H9 (cell line): Measurements from ENCODE around the gene EMC9. TPM values are rescaled to one million over a fixed set of nuclear protein-coding genes. Genes with fewer than 3 reads are reported as not detected.

Source experiments
- DNase-seq: peaks from one replicate; pipeline ENCODE4 v3.0.0-alpha.2; 2017
- H2AFZ ChIP-seq: one replicate; pipeline ENCODE4 v1.6.1; 2013; ENCODE audit warnings: mild to moderate bottlenecking, low read length, control low read depth, moderate library complexity
- H2AK5ac ChIP-seq: 2 replicates; pipeline ENCODE4 v1.6.1; 2013; ENCODE audit warnings: low read length, control low read depth, mixed read lengths; ENCODE audit not compliant: insufficient read length
- H2BK120ac ChIP-seq: one replicate; pipeline ENCODE4 v1.6.1; 2013; ENCODE audit warnings: low read depth, mild to moderate bottlenecking, low read length, control low read depth, inconsistent platforms; ENCODE audit not compliant: poor library complexity, severe bottlenecking
- H2BK12ac ChIP-seq: 2 replicates; pipeline ENCODE4 v1.6.1; 2013; ENCODE audit warnings: low read length, control low read depth, mixed read lengths, low read depth; ENCODE audit not compliant: insufficient read length
- H2BK15ac ChIP-seq: 2 replicates; pipeline ENCODE4 v1.6.1; 2013; ENCODE audit warnings: low read depth, low read length, control low read depth
- H2BK20ac ChIP-seq: one replicate; pipeline ENCODE4 v1.6.1; 2013; ENCODE audit warnings: low read depth, mild to moderate bottlenecking, low read length, control low read depth, inconsistent platforms; ENCODE audit not compliant: poor library complexity, severe bottlenecking
- H2BK5ac ChIP-seq: 2 replicates; pipeline ENCODE4 v1.6.1; 2013; ENCODE audit warnings: low read length, control low read depth, mixed read lengths; ENCODE audit not compliant: insufficient read length
- H3K14ac ChIP-seq: 2 replicates; pipeline ENCODE4 v1.6.1; 2013; ENCODE audit warnings: low read length, control low read depth; ENCODE audit not compliant: insufficient read depth
- H3K18ac ChIP-seq: 2 replicates; pipeline ENCODE4 v1.6.1; 2013; ENCODE audit warnings: low read depth, mild to moderate bottlenecking, mixed read lengths, low read length, control low read depth; ENCODE audit not compliant: insufficient read length
- H3K23ac ChIP-seq: 2 replicates; pipeline ENCODE4 v1.6.1; 2013; ENCODE audit warnings: low read length, control low read depth, mixed read lengths, low read depth; ENCODE audit not compliant: insufficient read length
- H3K23me2 ChIP-seq: 2 replicates; pipeline ENCODE4 v1.6.1; 2013; ENCODE audit warnings: low read depth, mild to moderate bottlenecking, mixed read lengths, low read length, control low read depth; ENCODE audit not compliant: insufficient read length, poor library complexity, severe bottlenecking
- H3K27ac ChIP-seq: 2 replicates; pipeline ENCODE4 v1.5.1; 2013; ENCODE audit warnings: low read length, control low read depth, mixed read lengths, low read depth; ENCODE audit not compliant: insufficient read length
- H3K27me3 ChIP-seq: 2 replicates; pipeline ENCODE4 v1.6.1; 2013; ENCODE audit warnings: low read length, control low read depth, inconsistent platforms; ENCODE audit not compliant: insufficient read depth
- H3K4ac ChIP-seq: 2 replicates; pipeline ENCODE4 v1.6.1; 2013; ENCODE audit warnings: low read depth, mild to moderate bottlenecking, control low read depth, inconsistent platforms, low read length, moderate library complexity
- H3K4me1 ChIP-seq: 2 replicates; pipeline ENCODE4 v1.6.1; 2013; ENCODE audit warnings: low read length, control low read depth, inconsistent platforms; ENCODE audit not compliant: insufficient read depth
- H3K4me2 ChIP-seq: 2 replicates; pipeline ENCODE4 v1.6.1; 2013; ENCODE audit warnings: low read length, control low read depth, mixed read lengths; ENCODE audit not compliant: insufficient read length, insufficient read depth
- H3K56ac ChIP-seq: 2 replicates; pipeline ENCODE4 v1.6.1; 2013; ENCODE audit warnings: low read depth, mild to moderate bottlenecking, mixed read lengths, low read length, control low read depth; ENCODE audit not compliant: insufficient read length
- H3K79me1 ChIP-seq: 2 replicates; pipeline ENCODE4 v1.6.1; 2013; ENCODE audit warnings: low read depth, mild to moderate bottlenecking, moderate library complexity, low read length, control low read depth, inconsistent platforms; ENCODE audit not compliant: insufficient read depth, poor library complexity, severe bottlenecking
- H3K79me2 ChIP-seq: 2 replicates; pipeline ENCODE4 v1.6.1; 2013; ENCODE audit warnings: low read length, control low read depth, inconsistent platforms; ENCODE audit not compliant: insufficient read depth
- H3K9ac ChIP-seq: 2 replicates; pipeline ENCODE4 v1.6.1; 2013; ENCODE audit warnings: low read length, control low read depth, mixed read lengths; ENCODE audit not compliant: insufficient read length; ENCODE audit errors: extremely low read depth
- H3K9me3 ChIP-seq: one replicate; pipeline ENCODE4 v1.6.1; 2013; ENCODE audit warnings: low read depth, low read length, inconsistent platforms; ENCODE audit not compliant: control insufficient read depth
- H3T11ph ChIP-seq: one replicate; pipeline ENCODE4 v1.6.1; 2013; ENCODE audit warnings: mild to moderate bottlenecking, low read length, control low read depth, inconsistent platforms
- H4K20me1 ChIP-seq: one replicate; pipeline ENCODE4 v1.6.1; 2013; ENCODE audit not compliant: control insufficient read depth, insufficient read length, insufficient read depth
- H4K5ac ChIP-seq: 2 replicates; pipeline ENCODE4 v1.6.1; 2013; ENCODE audit warnings: low read depth, mild to moderate bottlenecking, mixed read lengths, low read length, control low read depth; ENCODE audit not compliant: insufficient read length
- H4K8ac ChIP-seq: replicated peaks from 2 replicates; pipeline ENCODE4 v1.6.1; 2013; ENCODE audit warnings: low read length, control low read depth, mixed read lengths, low read depth; ENCODE audit not compliant: insufficient read length
- H4K91ac ChIP-seq: 2 replicates; pipeline ENCODE4 v1.6.1; 2013; ENCODE audit warnings: low read depth, mild to moderate bottlenecking, moderate library complexity, mixed read lengths, low read length, control low read depth; ENCODE audit not compliant: insufficient read length
- H3K27ac Mint-ChIP-seq, 3 experiments: 2 replicates in 2 of 3; 3 replicates in 1 of 3; pipeline ENCODE4 v1.8.0; 2020 to 2021; ENCODE audit warnings: mixed read lengths in 3 of 3, mild to moderate bottlenecking in 1 of 3, moderate library complexity in 1 of 3
- H3K27me3 Mint-ChIP-seq: 2 replicates; pipeline ENCODE4 v1.8.0; 2021; ENCODE audit warnings: low read depth, mild to moderate bottlenecking, moderate library complexity, mixed read lengths
- H3K36me3 Mint-ChIP-seq, 3 experiments: 2 replicates in 2 of 3; 3 replicates in 1 of 3; pipeline ENCODE4 v1.8.0; 2020 to 2021; ENCODE audit warnings: low read depth in 3 of 3, mixed read lengths in 3 of 3; ENCODE audit not compliant: insufficient read depth in 1 of 3
- H3K4me1 Mint-ChIP-seq, 2 experiments: 2 replicates each; pipeline ENCODE4 v1.8.0; 2020; ENCODE audit warnings: mixed read lengths in 2 of 2
- H3K4me3 Mint-ChIP-seq, 2 experiments: 2 replicates in 1 of 2; 3 replicates in 1 of 2; pipeline ENCODE4 v1.8.0; 2020 to 2021; ENCODE audit warnings: mild to moderate bottlenecking in 2 of 2, mixed read lengths in 2 of 2, moderate library complexity in 1 of 2
- H3K9me3 Mint-ChIP-seq, 2 experiments: 2 replicates in 1 of 2; 3 replicates in 1 of 2; pipeline ENCODE4 v1.8.0; 2020; ENCODE audit warnings: mild to moderate bottlenecking in 2 of 2, mixed read lengths in 2 of 2, moderate library complexity in 1 of 2
- WGBS: extraction: QIAGEN DNeasy Blood & Tissue Kit; methylation state at CpG from one replicate; pipeline ENCODE4 v1.1.7; 2013; ENCODE audit warnings: missing lambda C conversion rate, low lambda C conversion rate, mixed read lengths; ENCODE audit not compliant: insufficient read length; ENCODE audit errors: extremely low coverage; 5-methylcytosine and 5-hydroxymethylcytosine counted together
- total RNA-seq: library from RNA; stranded (reverse); gene quantifications from 2 replicates; pipeline ENCODE4 v1.2.1, GENCODE V29; 2021
- TF ChIP-seq, protein P1 (sequence below): fragments of 200-600 bp; sonication (generic); conservative IDR thresholded peaks from 3 replicates; pipeline ENCODE4 v1.8.0; 2021; ENCODE audit warnings: antibody characterized with exemption, mild to moderate bottlenecking

EMC9 gene
- total RNA-seq, 1 experiment from 2014 or later: 52.9 TPM

DNA sequence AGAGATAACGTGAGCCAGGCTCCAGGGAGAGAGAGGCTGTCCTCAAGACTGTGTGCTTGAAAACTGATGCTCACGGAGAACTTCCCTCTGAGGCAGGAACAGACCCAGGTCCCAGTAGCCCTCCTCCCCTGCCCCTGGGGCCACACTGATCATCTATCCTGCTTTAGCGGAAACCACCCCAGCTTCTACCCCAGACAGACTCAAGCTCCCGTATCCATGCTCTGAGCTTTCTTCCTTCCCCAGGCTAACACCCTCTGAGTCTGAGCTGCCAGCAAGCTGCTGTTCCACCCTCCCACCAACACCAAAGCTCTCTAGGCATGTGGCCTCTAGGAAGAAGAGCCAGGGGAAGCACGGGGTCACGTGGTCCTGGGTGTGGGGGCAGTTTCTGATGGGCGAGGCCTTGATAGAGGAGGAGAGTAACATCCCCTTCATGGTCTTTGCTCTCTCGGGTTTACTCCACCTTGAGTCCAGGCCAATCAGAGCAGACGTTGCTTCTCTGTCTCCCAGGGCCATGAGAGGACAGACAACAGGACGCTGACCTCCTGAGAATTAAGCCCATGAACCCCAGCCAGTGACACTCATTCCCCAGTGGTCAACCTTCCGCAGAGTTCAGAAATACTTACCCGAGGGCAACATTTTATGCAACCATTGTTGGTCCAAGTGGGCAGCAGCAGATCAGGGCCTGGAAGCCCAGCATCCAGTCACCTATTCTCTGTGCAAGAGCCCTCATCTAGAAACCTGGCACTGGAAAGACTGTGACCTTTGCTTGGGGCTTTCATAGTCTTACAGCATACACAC lies 45.9 kb downstream of the EMC9 start:
- Histone ChIP-seq H3K23me2 (peaks cover 6% of the 10 kb centered on the region), H2BK12ac (no peak overlapping the region), H3K4me1 (no peaks in the 10 kb centered on the region; the same call in 1 of the 2 replicates), H4K8ac (no peak overlapping the region), H2BK5ac (no peak overlapping the region), H2BK20ac (no peak overlapping the region), H3K4me2 (peak overlapping the region; percentile 85), H2BK120ac (no peak overlapping the region), H3K27ac (no peak overlapping the region), H3K27me3 (no peaks in the 10 kb centered on the region), H3K18ac (peak overlapping the region; percentile 3), H3K79me2 (no peaks in the 10 kb centered on the region; the same call in 1 of the 2 replicates), H3T11ph (no peak overlapping the region), H3K9ac (peak overlapping the region; percentile 89), H2AK5ac (no peak overlapping the region), H3K14ac (peak overlapping the region; percentile 84; the same call in 1 of the 2 replicates), H4K20me1 (no peaks in the 10 kb centered on the region), H3K9me3 (no peaks in the 10 kb centered on the region), H3K23ac (no peak overlapping the region), H4K91ac (no peak overlapping the region), H3K79me1 (no peaks in the 10 kb centered on the region), H3K56ac (no peak overlapping the region), H4K5ac (no peak overlapping the region), H3K4ac (no peak overlapping the region), H2AFZ (no peak overlapping the region), H2BK15ac (no peak overlapping the region)
- H3K4me1 Mint-ChIP-seq: peaks cover 21 to 32% of the 10 kb centered on the region in 2 experiments
- peak overlapping the region; percentile 92 to 97 (median 95) for H3K27ac Mint-ChIP-seq
- H3K36me3 Mint-ChIP-seq: peaks cover 33 to 47% (median 36%) of the 10 kb centered on the region in 3 experiments; a peak in 6 of 7 replicates
- peaks cover 4% of the 10 kb centered on the region for H3K27me3 Mint-ChIP-seq
- DNase-seq: peak; percentile 87
- TF ChIP-seq, protein P1, sequence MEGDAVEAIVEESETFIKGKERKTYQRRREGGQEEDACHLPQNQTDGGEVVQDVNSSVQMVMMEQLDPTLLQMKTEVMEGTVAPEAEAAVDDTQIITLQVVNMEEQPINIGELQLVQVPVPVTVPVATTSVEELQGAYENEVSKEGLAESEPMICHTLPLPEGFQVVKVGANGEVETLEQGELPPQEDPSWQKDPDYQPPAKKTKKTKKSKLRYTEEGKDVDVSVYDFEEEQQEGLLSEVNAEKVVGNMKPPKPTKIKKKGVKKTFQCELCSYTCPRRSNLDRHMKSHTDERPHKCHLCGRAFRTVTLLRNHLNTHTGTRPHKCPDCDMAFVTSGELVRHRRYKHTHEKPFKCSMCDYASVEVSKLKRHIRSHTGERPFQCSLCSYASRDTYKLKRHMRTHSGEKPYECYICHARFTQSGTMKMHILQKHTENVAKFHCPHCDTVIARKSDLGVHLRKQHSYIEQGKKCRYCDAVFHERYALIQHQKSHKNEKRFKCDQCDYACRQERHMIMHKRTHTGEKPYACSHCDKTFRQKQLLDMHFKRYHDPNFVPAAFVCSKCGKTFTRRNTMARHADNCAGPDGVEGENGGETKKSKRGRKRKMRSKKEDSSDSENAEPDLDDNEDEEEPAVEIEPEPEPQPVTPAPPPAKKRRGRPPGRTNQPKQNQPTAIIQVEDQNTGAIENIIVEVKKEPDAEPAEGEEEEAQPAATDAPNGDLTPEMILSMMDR: no peak
- peak overlapping the region; percentile 90 to 93 for H3K4me3 Mint-ChIP-seq
- no CpG with 5 or more reads among the region's 12 CpGs for WGBS
- peaks cover 0 to 2% of the 10 kb centered on the region in 2 experiments; a peak in 3 of 5 replicates for H3K9me3 Mint-ChIP-seq
